ENCODE data around the gene RASSF5. TPM values are rescaled to one million over a fixed set of nuclear protein-coding genes. Genes with fewer than 3 reads are reported as not detected.

RASSF5 gene
- total RNA-seq, 2 experiments from 2014 or later: 215 to 218 TPM

- H3K9me3 Mint-ChIP-seq: no peaks in the 10 kb centered on the region
- ATAC-seq (no peak), DNase-seq (no peak)
- peaks cover 6% of the 10 kb centered on the region for H3K4me1 Mint-ChIP-seq (ENCODE audit: low read depth)
- intact Hi-C loops (cut with micrococcal nuclease): no loop called here
- peaks cover 6% of the 10 kb centered on the region for H3K27me3 Mint-ChIP-seq
- H3K36me3 Mint-ChIP-seq (ENCODE audit: low read depth): no peaks in the 10 kb centered on the region
- TF ChIP-seq CTCF (IDR thresholded peaks at IDR 0.05): no peak
- H3K27ac Mint-ChIP-seq: no peak overlapping the region
- ChIA-PET POLR2A (interaction anchor here (0.7 to 1.7 kb wide), 2 partner anchors 8 to 41 kb away, joined by 3 to 4 read pairs; no protein-coding TSS in a partner anchor), CTCF (interaction anchor here (0.9 to 3.9 kb wide), 3 partner anchors 9 to 69 kb away, joined by 3 to 12 read pairs (median 11); partner anchors contain the start of gene RASSF5)
- no peak overlapping the region for H3K4me3 Mint-ChIP-seq
Measured at GRCh38 chr1:206514813-206515387, 7.6 kb downstream of the RASSF5 start.

GRCh38 chr1:206516728-206516990 lies 9.3 kb downstream of the RASSF5 start:
- no peak overlapping the region for H3K4me3 Mint-ChIP-seq
- no peak for DNase-seq
- CTCF ChIA-PET: interaction anchor here (1.6 to 3.9 kb wide), 4 partner anchors 10 to 147 kb away, joined by 5 to 12 read pairs (median 8); partner anchors contain the start of gene RASSF5
- peaks cover 6% of the 10 kb centered on the region for H3K4me1 Mint-ChIP-seq (ENCODE audit: low read depth)
- TF ChIP-seq CTCF (IDR thresholded peaks at IDR 0.05): no peak
- no peaks in the 10 kb centered on the region for H3K9me3 Mint-ChIP-seq
- H3K27me3 Mint-ChIP-seq: no peaks in the 10 kb centered on the region
- H3K36me3 Mint-ChIP-seq (ENCODE audit: low read depth): no peaks in the 10 kb centered on the region
- no peak overlapping the region for H3K27ac Mint-ChIP-seq
- intact Hi-C loops (cut with micrococcal nuclease): no loop called here
- POLR2A ChIA-PET: interaction anchor here (0.9 kb wide), 1 partner anchor 12 kb away, joined by 3 read pairs; no protein-coding TSS in a partner anchor
- ATAC-seq: no peak

DNA sequence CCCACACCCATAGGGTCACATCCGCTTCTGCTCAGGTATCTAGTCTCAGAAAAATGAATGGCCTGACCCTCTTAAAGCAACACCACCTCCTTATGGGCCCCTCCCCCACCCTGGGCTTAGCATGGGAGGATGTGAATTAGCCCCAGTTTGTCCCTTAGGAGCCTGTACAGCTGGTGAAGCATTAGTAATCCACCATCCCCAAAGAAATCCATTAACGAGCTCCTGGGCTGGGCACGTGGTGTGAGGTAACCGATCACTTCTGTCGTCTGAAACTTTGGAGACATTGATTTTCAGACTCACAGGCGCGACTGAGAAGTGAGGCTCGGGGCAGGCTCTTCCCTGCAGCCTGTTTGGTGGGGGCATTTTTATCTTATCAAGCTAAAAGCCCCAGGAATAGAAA lies 10.5 kb downstream of the RASSF5 start:
- ChIA-PET POLR2A (interaction anchor here (1.0 to 1.6 kb wide), 2 partner anchors 24 to 75 kb away, joined by 3 read pairs; no protein-coding TSS in a partner anchor), CTCF (interaction anchor here (1.0 to 3.9 kb wide), 6 partner anchors 11 to 146 kb away, joined by 4 to 11 read pairs (median 6); no protein-coding TSS in a partner anchor)
- no peaks in the 10 kb centered on the region for H3K36me3 Mint-ChIP-seq (ENCODE audit: low read depth)
- H3K27me3 Mint-ChIP-seq: no peaks in the 10 kb centered on the region
- ATAC-seq: no peak
- peaks cover 6% of the 10 kb centered on the region for H3K4me1 Mint-ChIP-seq (ENCODE audit: low read depth)
- TF ChIP-seq CTCF (IDR thresholded peaks at IDR 0.05): no peak
- no peak for DNase-seq
- H3K27ac Mint-ChIP-seq: no peak overlapping the region
- H3K4me3 Mint-ChIP-seq: no peak overlapping the region
- H3K9me3 Mint-ChIP-seq: no peaks in the 10 kb centered on the region
- intact Hi-C loops (cut with micrococcal nuclease): no loop called here

GRCh38 chr1:206518206-206518605 lies 10.9 kb downstream of the RASSF5 start:
- intact Hi-C loops (cut with micrococcal nuclease): no loop called here
- H3K36me3 Mint-ChIP-seq (ENCODE audit: low read depth): no peaks in the 10 kb centered on the region
- ATAC-seq (no peak), DNase-seq (no peak)
- no peaks in the 10 kb centered on the region for H3K9me3 Mint-ChIP-seq
- TF ChIP-seq CTCF (IDR thresholded peaks at IDR 0.05): no peak
- POLR2A ChIA-PET: interaction anchor here (1.0 to 1.6 kb wide), 2 partner anchors 24 to 74 kb away, joined by 3 read pairs; no protein-coding TSS in a partner anchor
- H3K4me1 Mint-ChIP-seq (ENCODE audit: low read depth): peaks cover 6% of the 10 kb centered on the region
- H3K4me3 Mint-ChIP-seq: no peak overlapping the region
- H3K27ac Mint-ChIP-seq: no peak overlapping the region
- no peaks in the 10 kb centered on the region for H3K27me3 Mint-ChIP-seq
- CTCF ChIA-PET: interaction anchor here (1.0 to 3.9 kb wide), 5 partner anchors 11 to 65 kb away, joined by 4 to 11 read pairs (median 6); no protein-coding TSS in a partner anchor

DNA sequence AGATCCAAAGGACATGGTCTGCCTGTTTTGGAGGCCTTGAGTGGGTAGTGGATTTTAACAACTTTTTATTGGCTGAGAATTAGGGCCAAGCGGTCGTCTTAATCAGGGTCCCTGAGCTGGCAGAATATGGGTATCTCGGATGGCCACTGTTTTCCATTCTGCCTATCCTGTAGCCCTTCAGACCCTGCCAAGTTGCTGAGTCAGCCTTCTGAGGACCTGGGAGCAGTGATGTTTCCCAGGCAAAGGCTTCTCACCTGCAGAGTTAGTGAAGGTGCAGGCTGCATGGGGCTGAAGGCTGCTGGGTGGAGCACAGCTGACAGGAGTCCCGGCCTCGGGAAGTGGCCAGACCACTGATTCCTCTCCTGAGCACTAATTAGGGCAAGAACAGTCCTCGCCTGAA lies 11.4 kb downstream of the RASSF5 start:
- intact Hi-C loops (cut with micrococcal nuclease): no loop called here
- no peak for TF ChIP-seq CTCF (IDR thresholded peaks at IDR 0.05)
- CTCF ChIA-PET: interaction anchor here (2.7 kb wide), 1 partner anchor 65 kb away, joined by 10 read pairs; no protein-coding TSS in a partner anchor
- Mint-ChIP-seq H3K4me3 (no peak overlapping the region), H3K36me3 (ENCODE audit: low read depth) (no peaks in the 10 kb centered on the region), H3K9me3 (no peaks in the 10 kb centered on the region), H3K27ac (no peak overlapping the region), H3K4me1 (ENCODE audit: low read depth) (peaks cover 6% of the 10 kb centered on the region), H3K27me3 (no peaks in the 10 kb centered on the region)
- DNase-seq (no peak), ATAC-seq (no peak)
- POLR2A ChIA-PET: interaction anchor here (1.6 kb wide), 1 partner anchor 74 kb away, joined by 3 read pairs; no protein-coding TSS in a partner anchor

All from activated CD8-positive, alpha-beta T cell treated with anti-CD3 and anti-CD28 coated beads for 36 hours (primary cell).